GM15510 (cell line): Measurements from ENCODE around the gene KIF21B.

Source experiments
- POLR2A ChIP-seq: IDR thresholded peaks from 3 replicates; pipeline ENCODE4 v1.6.1; 2011; ENCODE audit warnings: borderline replicate concordance; ENCODE audit not compliant: insufficient read length; ENCODE audit errors: extremely low read depth

KIF21B gene

GRCh38 chr1:201028461-201028889 is 5.0 kb upstream of the KIF21B start:
- TF ChIP-seq POLR2A = no peak

GRCh38 chr1:201026836-201027235 is 3.3 kb upstream of the KIF21B start:
- TF ChIP-seq POLR2A = no peak

- TF ChIP-seq POLR2A = no peak
Measured at GRCh38 chr1:201026234-201026633, 2.7 kb upstream of the KIF21B start.

GRCh38 chr1:201025571-201026002 is 2.1 kb upstream of the KIF21B start:
- TF ChIP-seq POLR2A = no peak

- TF ChIP-seq POLR2A = no peak
Measured at GRCh38 chr1:201024625-201024998, 1.1 kb upstream of the KIF21B start.

GRCh38 chr1:201023920-201024624 is 558 bp upstream of the KIF21B start:
- no peak for TF ChIP-seq POLR2A

- no peak for TF ChIP-seq POLR2A
Measured at GRCh38 chr1:201022820-201023516, 546 bp downstream of the KIF21B start.

- TF ChIP-seq POLR2A = no peak
Measured at GRCh38 chr1:201022493-201022819, 1.1 kb downstream of the KIF21B start.

GRCh38 chr1:201021630-201022492 is 1.7 kb downstream of the KIF21B start:
- TF ChIP-seq POLR2A = peak; percentile 41

- no peak for TF ChIP-seq POLR2A
Measured at GRCh38 chr1:201020721-201021629, 2.5 kb downstream of the KIF21B start.

GRCh38 chr1:201020040-201020591 is 3.4 kb downstream of the KIF21B start:
- TF ChIP-seq POLR2A = peak; percentile 21

- TF ChIP-seq POLR2A = peak; percentile 58
Measured at GRCh38 chr1:201019321-201019977, 4.1 kb downstream of the KIF21B start.

GRCh38 chr1:201017828-201018163 is 5.7 kb downstream of the KIF21B start:
- TF ChIP-seq POLR2A = no peak
